IMR-90 (cell line): ENCODE results near the gene SMARCC2.

Experiments
- BHLHE40 ChIP-seq: fragments of 150-350 bp; IDR thresholded peaks from 2 replicates; pipeline ENCODE4 v1.6.1; 2016; ENCODE audit warnings: mild to moderate bottlenecking, low read depth, low read length
- CEBPB ChIP-seq: IDR thresholded peaks from 2 replicates; pipeline ENCODE4 v1.6.1; 2012; ENCODE audit warnings: low read depth, low read length, improper control_type of control experiment
- CTCF ChIP-seq: conservative IDR thresholded peaks from 2 replicates; pipeline ENCODE4 v1.5.1; 2012; ENCODE audit warnings: mild to moderate bottlenecking, low read depth, low read length, improper control_type of control experiment
- ELK1 ChIP-seq: fragments of 150-350 bp; IDR thresholded peaks from 2 replicates; pipeline ENCODE4 v1.6.1; 2016; ENCODE audit warnings: low read depth, mild to moderate bottlenecking, low read length, moderate library complexity, borderline replicate concordance
- FOS ChIP-seq: fragments of 150-350 bp; IDR thresholded peaks from 2 replicates; pipeline ENCODE4 v1.6.1; 2016; ENCODE audit warnings: low read depth, low read length
- MAFK ChIP-seq: IDR thresholded peaks from 2 replicates; pipeline ENCODE4 v1.6.1; 2012; ENCODE audit warnings: low read depth, low read length, improper control_type of control experiment
- MAZ ChIP-seq: IDR thresholded peaks from 2 replicates; pipeline ENCODE4 v1.6.1; 2012; ENCODE audit warnings: low read depth, mild to moderate bottlenecking, low read length, improper control_type of control experiment, moderate library complexity, borderline replicate concordance
- NFE2L2 ChIP-seq: fragments of 150-350 bp; IDR thresholded peaks from 2 replicates; pipeline ENCODE4 v1.6.1; 2016; ENCODE audit warnings: low read depth, mild to moderate bottlenecking, low read length
- POLR2A ChIP-seq: IDR thresholded peaks from 2 replicates; pipeline ENCODE4 v1.6.1; 2012; ENCODE audit warnings: mild to moderate bottlenecking, low read depth, low read length
- RAD21 ChIP-seq: IDR thresholded peaks from 2 replicates; pipeline ENCODE4 v1.6.1; 2012; ENCODE audit warnings: low read length, improper control_type of control experiment
- RCOR1 ChIP-seq: IDR thresholded peaks from 2 replicates; pipeline ENCODE4 v1.6.1; 2012; ENCODE audit warnings: mild to moderate bottlenecking, low read length, improper control_type of control experiment; ENCODE audit not compliant: insufficient replicate concordance
- RFX5 ChIP-seq: IDR thresholded peaks from 2 replicates; pipeline ENCODE4 v1.8.0; 2012; ENCODE audit warnings: low read depth, mild to moderate bottlenecking, low read length, moderate library complexity
- SMC3 ChIP-seq: fragments of 150-350 bp; IDR thresholded peaks from 2 replicates; pipeline ENCODE4 v1.6.1; 2016; ENCODE audit warnings: low read depth, mild to moderate bottlenecking, antibody characterized with exemption, low read length, moderate library complexity
- TF ChIP-seq, protein P1 (sequence below): fragments of 150-350 bp; IDR thresholded peaks from 2 replicates; pipeline ENCODE4 v1.6.1; 2017; ENCODE audit warnings: mild to moderate bottlenecking, antibody characterized with exemption, low read length, low read depth

- no peak for TF ChIP-seq CTCF
- peak; percentile 44; the same call in 1 of the 2 replicates for TF ChIP-seq CEBPB
- TF ChIP-seq RAD21 = no peak
- TF ChIP-seq NFE2L2 = no peak
- peak; percentile 69; the same call in 1 of the 2 replicates for TF ChIP-seq FOS
- TF ChIP-seq POLR2A = no peak
- TF ChIP-seq RCOR1 = peak; percentile 19
- TF ChIP-seq SMC3 = no peak
- TF ChIP-seq MAFK = no peak
- TF ChIP-seq, protein P1, sequence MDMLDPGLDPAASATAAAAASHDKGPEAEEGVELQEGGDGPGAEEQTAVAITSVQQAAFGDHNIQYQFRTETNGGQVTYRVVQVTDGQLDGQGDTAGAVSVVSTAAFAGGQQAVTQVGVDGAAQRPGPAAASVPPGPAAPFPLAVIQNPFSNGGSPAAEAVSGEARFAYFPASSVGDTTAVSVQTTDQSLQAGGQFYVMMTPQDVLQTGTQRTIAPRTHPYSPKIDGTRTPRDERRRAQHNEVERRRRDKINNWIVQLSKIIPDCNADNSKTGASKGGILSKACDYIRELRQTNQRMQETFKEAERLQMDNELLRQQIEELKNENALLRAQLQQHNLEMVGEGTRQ = peak; percentile 27; the same call in 1 of the 2 replicates
- TF ChIP-seq MAZ = peak; percentile 82; the same call in 1 of the 2 replicates
- peak; percentile 92 for TF ChIP-seq BHLHE40
- TF ChIP-seq RFX5 = no peak
- TF ChIP-seq ELK1 = no peak
Measured at GRCh38 chr12:56152132-56152755, 37.0 kb downstream of the SMARCC2 start, which contains the start of gene MYL6B.
